ENCODE data around the gene AP2B1.

- TF ChIP-seq CTCF (IDR thresholded peaks at IDR 0.05) (no peak), ZFX (IDR thresholded peaks at IDR 0.05; ENCODE audit: borderline replicate concordance) (no peak)
These were observed 155.4 kb downstream of the AP2B1 start for GRCh38 chr17:35742496-35742895.
